Spleen (tissue), 7 donors: ENCODE results near the gene BRD1.

Experiments used
- CTCF ChIP-seq, 11 experiments: fragments of 200-600 bp in 7 of 11; fragments of 450-650 bp in 4 of 11; sonication (generic) in 4 of 11; IDR thresholded peaks in 8 of 11; conservative IDR thresholded peaks in 3 of 11; 1 replicate in 7 of 11; 2 replicates in 4 of 11; pipeline versions ENCODE4 v1.4.0 to v1.8.0; 2016 to 2021; ENCODE audit warnings: antibody characterized with exemption in 11 of 11, inconsistent platforms in 4 of 11, mild to moderate bottlenecking in 1 of 11
- POLR2A ChIP-seq, 3 donors: fragments of 450-650 bp; IDR thresholded peaks; one replicate each; pipeline ENCODE4 v1.5.1; 2017; ENCODE audit warnings: antibody characterized with exemption in 3 of 3, mild to moderate bottlenecking in 1 of 3
- donor health status: DM: no; HTN: no; CAD: no; lungs with moderate emphysema.
- donor health status: DM: no; HTN: no; CAD: no.
- donor health status: DM: no; HTN: no; CAD: no.

GRCh38 chr22:49727191-49727880 lies 100.3 kb downstream of the BRD1 start:
- TF ChIP-seq CTCF (IDR thresholded peaks at IDR 0.05 in 8 of 11, conservative IDR thresholded peaks at IDR 0.05 in 3 of 11) (no peak), POLR2A (IDR thresholded peaks at IDR 0.05) (no peak)
